Measurements from ENCODE around the gene EDAR.

DNA sequence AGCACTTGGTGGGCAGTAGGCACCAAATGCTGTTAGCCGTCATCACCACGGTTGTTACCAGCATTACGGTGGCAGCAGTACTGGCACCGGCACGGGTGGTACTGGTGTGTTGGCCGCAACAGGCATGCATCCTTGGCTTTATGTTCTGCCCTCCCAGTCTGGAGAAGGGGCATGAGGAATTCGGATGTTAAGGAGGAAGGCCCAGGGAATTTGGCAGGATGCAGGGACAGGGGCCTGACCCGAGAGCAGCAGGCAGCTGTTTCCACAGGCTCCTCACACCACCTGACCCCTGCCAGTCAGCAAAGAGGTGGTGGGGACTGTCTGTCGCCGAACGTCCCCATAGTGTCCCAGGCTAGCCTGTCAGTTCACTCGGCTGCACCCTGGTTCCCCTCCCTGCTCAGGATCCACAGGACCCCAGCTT is 79.0 kb downstream of the EDAR start:
- TF ChIP-seq EP300 (IDR thresholded peaks at IDR 0.05; ENCODE audit: borderline replicate concordance in 1 of 2, control insufficient read depth in 1 of 2, low read depth in 2 of 2, low read length in 2 of 2) (no peak), MTA2 (IDR thresholded peaks at IDR 0.05; ENCODE audit: low read depth) (no peak), CHD1 (IDR thresholded peaks at IDR 0.05; ENCODE audit: low read depth, low read length) (no peak), MYC (IDR thresholded peaks at IDR 0.05; ENCODE audit: insufficient read depth, insufficient read length, insufficient replicate concordance, low read length, severe bottlenecking) (no peak), YY1 (IDR thresholded peaks at IDR 0.05; ENCODE audit: low read depth, low read length) (no peak), HDAC2 (IDR thresholded peaks at IDR 0.05) (no peak), EZH2 (IDR thresholded peaks at IDR 0.05; ENCODE audit: borderline replicate concordance, control insufficient read depth, low read depth, low read length) (no peak), CREB1 (IDR thresholded peaks at IDR 0.05; ENCODE audit: low read depth) (no peak), EED (IDR thresholded peaks at IDR 0.05; ENCODE audit: low read depth) (no peak), ATF7 (IDR thresholded peaks at IDR 0.05; ENCODE audit: low read depth) (no peak)
- TF ChIP-seq, protein P1, sequence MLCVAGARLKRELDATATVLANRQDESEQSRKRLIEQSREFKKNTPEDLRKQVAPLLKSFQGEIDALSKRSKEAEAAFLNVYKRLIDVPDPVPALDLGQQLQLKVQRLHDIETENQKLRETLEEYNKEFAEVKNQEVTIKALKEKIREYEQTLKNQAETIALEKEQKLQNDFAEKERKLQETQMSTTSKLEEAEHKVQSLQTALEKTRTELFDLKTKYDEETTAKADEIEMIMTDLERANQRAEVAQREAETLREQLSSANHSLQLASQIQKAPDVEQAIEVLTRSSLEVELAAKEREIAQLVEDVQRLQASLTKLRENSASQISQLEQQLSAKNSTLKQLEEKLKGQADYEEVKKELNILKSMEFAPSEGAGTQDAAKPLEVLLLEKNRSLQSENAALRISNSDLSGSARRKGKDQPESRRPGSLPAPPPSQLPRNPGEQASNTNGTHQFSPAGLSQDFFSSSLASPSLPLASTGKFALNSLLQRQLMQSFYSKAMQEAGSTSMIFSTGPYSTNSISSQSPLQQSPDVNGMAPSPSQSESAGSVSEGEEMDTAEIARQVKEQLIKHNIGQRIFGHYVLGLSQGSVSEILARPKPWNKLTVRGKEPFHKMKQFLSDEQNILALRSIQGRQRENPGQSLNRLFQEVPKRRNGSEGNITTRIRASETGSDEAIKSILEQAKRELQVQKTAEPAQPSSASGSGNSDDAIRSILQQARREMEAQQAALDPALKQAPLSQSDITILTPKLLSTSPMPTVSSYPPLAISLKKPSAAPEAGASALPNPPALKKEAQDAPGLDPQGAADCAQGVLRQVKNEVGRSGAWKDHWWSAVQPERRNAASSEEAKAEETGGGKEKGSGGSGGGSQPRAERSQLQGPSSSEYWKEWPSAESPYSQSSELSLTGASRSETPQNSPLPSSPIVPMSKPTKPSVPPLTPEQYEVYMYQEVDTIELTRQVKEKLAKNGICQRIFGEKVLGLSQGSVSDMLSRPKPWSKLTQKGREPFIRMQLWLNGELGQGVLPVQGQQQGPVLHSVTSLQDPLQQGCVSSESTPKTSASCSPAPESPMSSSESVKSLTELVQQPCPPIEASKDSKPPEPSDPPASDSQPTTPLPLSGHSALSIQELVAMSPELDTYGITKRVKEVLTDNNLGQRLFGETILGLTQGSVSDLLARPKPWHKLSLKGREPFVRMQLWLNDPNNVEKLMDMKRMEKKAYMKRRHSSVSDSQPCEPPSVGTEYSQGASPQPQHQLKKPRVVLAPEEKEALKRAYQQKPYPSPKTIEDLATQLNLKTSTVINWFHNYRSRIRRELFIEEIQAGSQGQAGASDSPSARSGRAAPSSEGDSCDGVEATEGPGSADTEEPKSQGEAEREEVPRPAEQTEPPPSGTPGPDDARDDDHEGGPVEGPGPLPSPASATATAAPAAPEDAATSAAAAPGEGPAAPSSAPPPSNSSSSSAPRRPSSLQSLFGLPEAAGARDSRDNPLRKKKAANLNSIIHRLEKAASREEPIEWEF (IDR thresholded peaks at IDR 0.05; ENCODE audit: insufficient replicate concordance, low read depth, low read length): no peak
- TF ChIP-seq, protein P2, sequence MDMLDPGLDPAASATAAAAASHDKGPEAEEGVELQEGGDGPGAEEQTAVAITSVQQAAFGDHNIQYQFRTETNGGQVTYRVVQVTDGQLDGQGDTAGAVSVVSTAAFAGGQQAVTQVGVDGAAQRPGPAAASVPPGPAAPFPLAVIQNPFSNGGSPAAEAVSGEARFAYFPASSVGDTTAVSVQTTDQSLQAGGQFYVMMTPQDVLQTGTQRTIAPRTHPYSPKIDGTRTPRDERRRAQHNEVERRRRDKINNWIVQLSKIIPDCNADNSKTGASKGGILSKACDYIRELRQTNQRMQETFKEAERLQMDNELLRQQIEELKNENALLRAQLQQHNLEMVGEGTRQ (IDR thresholded peaks at IDR 0.05; ENCODE audit: borderline replicate concordance, low read depth, low read length): no peak
- TF ChIP-seq, protein P3, sequence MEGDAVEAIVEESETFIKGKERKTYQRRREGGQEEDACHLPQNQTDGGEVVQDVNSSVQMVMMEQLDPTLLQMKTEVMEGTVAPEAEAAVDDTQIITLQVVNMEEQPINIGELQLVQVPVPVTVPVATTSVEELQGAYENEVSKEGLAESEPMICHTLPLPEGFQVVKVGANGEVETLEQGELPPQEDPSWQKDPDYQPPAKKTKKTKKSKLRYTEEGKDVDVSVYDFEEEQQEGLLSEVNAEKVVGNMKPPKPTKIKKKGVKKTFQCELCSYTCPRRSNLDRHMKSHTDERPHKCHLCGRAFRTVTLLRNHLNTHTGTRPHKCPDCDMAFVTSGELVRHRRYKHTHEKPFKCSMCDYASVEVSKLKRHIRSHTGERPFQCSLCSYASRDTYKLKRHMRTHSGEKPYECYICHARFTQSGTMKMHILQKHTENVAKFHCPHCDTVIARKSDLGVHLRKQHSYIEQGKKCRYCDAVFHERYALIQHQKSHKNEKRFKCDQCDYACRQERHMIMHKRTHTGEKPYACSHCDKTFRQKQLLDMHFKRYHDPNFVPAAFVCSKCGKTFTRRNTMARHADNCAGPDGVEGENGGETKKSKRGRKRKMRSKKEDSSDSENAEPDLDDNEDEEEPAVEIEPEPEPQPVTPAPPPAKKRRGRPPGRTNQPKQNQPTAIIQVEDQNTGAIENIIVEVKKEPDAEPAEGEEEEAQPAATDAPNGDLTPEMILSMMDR (IDR thresholded peaks at IDR 0.05 in 2 of 3, conservative IDR thresholded peaks at IDR 0.05 in 1 of 3; ENCODE audit: control insufficient read depth in 2 of 3, extremely low read depth in 1 of 3, insufficient read depth in 1 of 3, low read depth in 3 of 3, low read length in 3 of 3): no peak
- TF ChIP-seq, protein P4, sequence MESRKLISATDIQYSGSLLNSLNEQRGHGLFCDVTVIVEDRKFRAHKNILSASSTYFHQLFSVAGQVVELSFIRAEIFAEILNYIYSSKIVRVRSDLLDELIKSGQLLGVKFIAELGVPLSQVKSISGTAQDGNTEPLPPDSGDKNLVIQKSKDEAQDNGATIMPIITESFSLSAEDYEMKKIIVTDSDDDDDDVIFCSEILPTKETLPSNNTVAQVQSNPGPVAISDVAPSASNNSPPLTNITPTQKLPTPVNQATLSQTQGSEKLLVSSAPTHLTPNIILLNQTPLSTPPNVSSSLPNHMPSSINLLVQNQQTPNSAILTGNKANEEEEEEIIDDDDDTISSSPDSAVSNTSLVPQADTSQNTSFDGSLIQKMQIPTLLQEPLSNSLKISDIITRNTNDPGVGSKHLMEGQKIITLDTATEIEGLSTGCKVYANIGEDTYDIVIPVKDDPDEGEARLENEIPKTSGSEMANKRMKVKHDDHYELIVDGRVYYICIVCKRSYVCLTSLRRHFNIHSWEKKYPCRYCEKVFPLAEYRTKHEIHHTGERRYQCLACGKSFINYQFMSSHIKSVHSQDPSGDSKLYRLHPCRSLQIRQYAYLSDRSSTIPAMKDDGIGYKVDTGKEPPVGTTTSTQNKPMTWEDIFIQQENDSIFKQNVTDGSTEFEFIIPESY (IDR thresholded peaks at IDR 0.05): no peak
